Fibroblast of skin of left quadriceps (primary cell): ENCODE results near the gene RMND5B.
"Not testable (repeated sequence)": the region's sequence is repeated elsewhere in the genome, so short reads cannot be mapped to it uniquely, and the experiment has no call there.

Experiments
- DNase-seq, 2 experiments: peaks; one replicate each; pipeline ENCODE4 v3.0.0-alpha.2; 2013; ENCODE audit warnings: low read depth in 2 of 2

The RMND5B gene

DNA sequence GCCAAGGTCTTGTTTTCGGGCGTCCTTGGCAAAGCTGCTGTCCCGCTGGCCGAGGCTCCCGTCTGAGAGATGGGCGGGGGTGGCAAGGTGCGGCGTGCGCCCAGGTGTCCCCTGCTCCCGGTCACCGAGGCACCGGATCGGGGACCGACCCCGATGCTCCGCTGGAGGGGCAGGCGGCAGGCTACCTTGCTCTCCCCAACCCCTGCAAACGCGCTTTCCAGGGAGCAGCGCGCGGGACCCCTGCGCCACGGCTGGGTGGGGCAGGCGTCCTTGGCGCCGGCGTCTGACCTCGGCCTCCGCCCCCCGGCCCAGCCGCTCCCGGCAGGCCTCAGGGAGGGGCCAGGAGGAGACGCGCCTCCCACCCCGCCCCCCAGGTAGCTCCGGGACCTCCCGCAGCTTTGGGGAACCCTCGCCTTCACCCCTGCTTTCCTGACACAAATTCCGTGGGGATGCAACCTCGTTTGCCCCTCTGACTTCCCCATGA lies 16.9 kb upstream of the RMND5B start:
- DNase-seq = no peak

DNA sequence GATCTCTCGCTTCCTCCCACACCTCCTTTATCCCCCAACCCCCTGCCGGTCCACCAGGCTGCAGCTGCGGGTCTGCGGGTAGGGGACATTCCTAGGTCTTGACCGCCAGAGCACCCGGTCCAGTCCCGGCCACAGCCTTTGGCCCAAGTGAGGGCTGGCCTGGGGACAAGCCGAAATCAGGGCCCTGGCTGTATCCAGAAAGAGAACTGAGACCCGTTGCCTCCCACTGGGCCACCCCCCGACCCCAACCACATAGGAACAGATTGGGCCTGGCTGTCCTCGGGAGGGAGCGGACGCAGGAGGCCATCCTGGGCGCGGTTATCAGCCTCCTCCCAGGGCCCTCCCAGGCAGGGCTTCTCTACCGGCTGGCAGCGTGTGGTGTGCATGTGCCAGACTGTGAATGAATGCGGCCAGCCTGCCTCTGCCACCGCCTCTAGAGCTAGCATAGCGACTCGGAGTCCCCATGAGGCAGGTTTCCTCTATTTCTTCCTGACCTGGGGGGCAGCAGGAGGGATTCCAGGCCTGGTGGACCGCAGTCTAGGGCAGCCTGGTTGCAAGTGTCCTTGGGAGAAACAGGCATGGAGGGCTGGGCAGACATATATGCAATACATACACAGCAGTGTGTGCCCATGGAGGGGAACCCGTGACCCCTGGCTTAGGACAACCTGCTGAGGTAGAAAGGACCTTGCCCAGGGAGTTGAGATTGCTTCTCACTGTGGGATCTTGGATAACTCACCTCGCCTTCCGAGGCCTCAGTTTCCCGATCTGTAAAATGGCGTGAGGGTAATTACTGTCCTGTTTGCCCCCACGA lies 16.3 kb upstream of the RMND5B start:
- no peak for DNase-seq

DNA sequence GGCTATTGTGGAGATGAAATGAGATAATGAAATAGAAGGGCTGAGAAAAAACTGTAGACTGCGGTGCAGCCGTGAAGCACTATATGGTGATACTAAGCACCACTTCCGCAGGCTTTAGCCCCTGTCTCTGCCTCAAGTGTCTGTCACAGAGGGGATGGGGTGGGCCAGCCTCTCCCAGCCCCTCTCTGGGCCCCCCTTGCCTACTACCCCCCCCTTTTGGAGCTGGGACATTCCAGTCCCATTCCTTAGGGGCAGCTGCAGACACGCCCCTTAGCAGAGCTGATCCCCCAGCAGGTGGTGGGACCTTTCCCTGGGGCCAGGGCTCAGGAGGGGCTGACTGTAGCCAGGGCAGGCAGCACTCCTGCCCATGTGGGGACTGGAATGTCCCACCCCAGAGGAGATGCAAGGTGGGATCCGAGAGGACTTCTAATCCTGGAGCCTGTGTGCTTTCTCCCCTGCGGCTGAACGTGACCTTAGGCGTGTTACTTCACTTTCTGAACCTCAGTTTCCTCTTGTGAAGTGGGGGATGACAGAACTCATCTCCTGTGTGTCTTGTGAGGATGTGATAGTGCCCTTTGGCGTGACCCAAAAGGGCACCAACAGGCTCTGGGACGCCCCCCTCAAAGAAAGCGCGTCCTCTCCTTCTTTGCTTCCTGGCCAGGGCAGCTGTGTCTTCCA lies 15.5 kb upstream of the RMND5B start:
- DNase-seq = no peak

DNA sequence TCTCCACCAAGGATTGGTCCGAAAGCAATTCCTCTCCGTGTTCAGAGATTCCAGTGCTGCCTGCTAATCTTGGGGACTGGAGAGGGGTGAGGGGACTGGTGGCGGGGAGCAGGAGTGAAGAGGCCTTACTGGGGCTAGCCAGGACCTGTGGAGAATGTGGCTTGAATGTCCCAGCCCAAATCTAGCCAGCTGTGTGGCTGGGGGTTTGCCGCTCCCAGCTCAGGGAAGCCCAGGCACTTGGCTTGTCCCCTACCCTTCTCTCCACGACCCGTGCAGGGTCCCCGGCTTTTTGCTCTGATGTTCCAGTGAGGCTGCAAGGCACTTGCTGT lies 15.0 kb upstream of the RMND5B start:
- DNase-seq = no peak

DNA sequence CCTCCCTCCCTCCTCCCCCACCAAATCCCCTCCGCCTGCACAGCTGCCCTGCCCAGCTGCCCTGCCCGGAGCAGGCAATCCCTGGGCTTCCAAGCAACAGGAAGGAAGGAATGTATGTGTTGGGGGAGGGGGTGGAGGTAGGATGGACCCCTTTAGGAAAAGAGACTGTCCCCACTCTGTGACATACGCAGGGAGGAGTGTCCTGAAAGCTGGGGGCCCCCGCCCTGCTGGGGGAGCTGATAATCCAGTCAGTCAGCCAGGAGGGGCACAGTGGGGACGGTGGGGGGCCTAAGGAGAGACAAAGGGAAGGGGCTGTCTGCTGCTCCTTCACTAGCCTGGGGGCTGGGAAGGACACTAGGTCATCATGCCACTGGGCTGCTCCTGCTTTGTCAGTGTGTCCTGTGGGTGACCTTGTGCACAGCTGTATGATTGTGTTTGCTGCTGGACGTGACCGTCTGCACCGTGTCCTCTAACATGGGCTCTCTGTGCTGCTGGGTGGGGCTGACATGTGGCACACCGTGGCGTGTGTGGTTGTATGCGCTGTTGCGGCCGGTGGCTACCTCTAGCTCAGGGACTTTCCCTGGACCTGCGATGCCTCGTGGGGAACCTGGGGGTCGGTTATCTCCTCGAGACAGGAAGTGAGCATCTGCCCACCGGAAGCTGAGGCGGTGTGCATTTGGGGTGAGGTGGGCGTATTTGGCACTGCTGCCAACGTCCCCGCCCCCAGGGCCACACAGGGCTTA lies 14.5 kb upstream of the RMND5B start:
- DNase-seq = no peak

DNA sequence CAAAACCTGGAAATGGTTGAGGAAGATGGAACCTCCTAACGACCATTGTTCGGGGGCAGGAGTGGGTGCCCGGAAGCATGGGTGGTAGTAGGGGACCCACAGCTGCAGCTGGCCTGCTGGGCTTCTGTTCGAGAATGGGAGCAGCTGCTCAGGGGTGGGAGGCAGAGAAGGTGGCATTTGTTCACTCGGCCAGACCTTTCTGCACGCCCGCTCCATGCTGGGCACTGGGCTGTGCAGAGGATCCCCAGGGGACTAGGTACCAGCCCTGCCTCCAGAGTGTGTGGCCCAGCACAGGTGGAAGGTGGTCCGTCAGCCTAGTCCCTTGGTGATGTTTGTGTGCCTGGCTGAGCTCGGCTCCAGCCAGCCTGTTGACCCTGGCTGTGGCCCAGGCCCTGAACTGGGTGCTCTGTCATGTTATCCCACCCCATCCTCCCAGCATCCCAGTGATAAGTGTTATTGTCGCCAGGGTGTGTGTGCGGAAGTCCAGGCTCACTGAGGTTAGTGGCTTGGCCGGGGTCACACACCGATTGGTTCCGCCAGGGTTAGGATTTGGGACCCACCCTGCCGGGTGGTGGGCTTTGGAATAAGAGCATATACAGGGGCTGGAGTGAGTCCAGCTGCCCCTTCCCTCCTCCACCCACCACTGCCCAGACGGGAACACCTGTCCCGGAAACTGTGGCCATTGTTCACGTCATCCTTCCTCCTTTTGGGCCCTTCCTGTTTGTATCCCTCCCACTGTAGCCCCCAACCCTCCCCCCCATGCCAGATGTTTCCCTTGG lies 12.7 kb upstream of the RMND5B start:
- no peak for DNase-seq

DNA sequence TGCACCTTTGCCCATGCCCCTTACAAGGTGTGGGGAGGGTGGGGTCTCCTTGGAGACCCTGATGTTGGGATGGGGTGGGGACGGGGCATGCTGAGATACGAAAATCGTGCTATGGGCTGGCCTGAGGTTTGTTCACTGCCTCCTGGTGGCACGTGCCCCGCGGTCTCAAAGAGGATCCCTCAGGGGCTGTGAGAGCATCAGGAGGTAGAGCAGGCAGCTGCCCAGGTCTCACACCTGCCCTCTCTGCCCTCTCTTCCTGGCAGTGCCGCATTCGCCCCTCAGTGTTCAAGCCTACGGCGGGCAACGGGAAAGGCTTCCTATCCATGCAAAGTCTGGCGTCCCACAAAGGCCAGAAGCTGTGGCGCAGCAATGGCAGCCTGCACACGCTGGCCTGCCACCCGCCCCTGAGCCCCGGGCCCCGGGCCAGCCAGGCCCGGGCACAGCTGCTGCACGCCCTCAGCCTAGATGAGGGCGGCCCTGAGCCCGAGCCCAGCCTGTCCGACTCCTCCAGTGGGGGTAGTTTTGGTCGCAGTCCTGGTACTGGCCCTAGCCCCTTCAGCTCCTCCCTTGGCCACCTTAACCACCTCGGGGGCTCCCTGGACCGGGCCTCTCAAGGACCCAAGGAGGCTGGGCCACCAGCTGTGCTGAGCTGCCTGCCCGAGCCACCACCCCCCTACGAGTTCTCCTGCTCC lies 10.8 kb upstream of the RMND5B start:
- DNase-seq = no peak

DNA sequence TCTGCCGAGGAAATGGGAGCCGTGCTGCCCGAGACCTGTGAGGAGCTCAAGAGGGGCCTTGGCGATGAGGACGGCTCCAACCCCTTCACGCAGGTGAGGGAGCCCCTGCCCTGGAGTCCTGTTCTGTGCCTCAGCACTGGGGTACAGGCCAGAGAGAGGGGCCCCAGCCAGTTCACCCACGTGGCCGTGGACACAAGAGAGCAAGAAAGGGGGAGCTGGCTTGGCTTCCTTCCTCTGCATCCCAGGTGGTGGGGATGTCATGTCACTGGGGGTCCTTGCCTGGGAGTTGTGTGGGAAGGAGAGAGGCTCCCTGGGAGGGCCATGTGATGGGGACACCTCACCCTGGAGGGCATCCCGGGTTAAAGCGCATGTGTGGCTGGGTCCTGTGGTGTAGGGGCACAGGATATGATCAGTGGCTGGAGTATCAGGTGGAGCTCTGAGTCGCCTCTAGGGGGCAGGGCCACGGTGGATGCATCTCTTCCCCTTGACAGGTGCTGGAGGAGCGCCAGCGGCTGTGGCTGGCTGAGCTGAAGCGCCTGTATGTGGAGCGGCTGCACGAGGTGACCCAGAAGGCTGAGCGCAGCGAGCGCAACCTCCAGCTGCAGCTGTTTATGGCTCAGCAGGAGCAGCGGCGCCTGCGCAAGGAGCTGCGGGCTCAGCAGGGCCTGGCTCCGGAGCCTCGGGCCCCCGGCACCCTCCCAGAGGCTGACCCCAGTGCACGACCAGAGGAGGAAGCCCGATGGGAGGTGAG lies 10.0 kb upstream of the RMND5B start:
- DNase-seq = peak; percentile 53 to 64

DNA sequence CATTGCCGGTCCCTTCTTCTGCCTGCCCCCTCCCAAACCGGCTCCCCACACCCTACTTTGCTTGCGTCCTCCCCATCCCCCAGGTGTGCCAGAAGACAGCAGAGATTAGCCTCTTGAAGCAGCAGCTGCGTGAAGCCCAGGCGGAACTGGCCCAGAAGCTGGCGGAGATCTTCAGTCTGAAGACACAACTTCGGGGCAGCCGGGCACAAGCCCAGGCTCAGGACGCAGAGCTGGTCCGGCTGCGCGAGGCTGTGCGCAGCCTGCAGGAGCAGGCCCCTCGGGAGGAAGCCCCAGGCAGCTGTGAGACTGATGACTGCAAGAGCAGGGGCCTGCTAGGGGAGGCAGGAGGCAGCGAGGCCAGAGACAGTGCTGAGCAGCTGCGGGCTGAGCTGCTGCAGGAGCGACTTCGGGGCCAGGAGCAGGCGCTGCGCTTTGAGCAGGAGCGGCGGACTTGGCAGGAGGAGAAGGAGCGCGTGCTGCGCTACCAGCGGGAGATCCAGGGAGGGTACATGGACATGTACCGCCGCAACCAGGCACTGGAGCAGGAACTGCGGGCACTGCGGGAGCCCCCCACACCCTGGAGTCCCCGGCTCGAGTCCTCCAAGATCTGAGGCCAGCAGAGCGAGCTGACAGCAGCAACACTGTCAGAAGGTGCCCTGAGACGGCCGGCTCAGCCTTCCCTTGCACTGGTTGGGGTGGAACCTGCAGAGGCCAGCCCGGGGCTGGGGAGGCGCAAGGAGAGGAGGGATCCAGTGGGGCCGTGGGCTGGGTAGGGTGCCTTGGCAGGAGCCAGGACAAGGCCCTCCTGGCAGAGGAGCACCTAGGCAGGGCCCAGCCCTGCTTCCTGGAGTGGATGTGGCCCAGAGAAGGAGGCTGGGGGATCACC lies 9.2 kb upstream of the RMND5B start:
- DNase-seq = no peak

DNA sequence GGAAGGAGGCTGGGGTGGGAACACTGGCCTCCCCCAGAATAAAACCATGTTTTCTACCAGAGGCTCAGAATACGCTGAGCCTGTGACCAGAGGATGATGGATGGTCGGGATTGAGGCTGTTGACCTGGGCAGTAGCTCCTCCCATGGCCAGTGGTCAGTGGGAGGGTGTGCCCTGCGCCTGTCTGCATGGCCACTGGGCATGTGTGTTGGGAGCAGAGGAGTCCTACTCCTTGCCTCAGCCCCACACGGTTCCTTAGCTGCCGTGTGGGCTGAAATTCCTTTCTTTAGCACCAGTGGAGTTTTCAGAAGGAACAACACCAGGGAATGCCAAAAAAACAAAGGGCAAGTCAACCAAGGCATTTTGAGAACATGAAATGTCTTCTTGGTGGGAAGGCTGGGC lies 8.5 kb upstream of the RMND5B start:
- no peak for DNase-seq

DNA sequence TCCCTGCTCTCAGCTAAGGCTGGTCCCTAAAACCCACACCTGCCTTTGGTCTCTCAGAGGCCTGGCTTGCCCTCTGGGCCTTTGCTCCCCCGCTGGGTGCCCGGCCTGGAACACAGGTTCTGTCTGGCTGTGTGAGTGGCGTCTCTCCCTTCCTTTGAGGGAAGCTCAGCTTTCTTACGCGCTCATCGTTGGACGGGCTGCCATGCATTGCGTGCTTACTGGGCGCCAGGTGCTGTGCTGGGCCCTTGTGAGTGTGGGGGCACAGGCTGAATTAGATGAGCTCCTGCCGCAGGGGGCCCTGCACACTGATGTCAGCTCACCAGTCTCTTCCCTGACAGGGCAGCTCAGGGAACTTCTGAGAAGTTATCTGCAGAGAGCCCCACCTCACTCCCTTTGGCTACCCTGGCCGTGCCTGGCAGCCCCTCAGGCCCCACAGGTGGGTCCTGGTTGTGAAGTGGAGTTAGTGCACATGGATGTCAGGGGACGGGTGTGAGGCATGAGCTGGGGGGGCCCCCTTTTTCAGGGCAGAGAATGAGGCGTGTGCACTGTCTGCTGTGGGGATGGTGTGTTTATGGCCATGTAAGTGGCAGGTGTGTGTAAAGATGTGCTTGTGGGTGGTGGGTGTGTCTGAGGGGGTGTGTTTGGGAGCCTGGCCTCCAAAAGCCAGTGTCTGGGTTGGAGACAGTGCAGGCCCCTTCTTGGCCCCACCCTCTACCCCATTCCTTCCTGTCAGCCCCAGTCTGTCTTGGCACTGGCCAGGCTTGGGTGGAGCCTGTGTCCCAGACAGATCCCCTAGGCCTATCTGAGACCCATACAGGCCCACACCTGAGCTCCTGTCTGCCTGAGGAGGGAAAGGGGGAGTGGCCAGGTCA lies 7.5 kb upstream of the RMND5B start:
- DNase-seq = no peak

DNA sequence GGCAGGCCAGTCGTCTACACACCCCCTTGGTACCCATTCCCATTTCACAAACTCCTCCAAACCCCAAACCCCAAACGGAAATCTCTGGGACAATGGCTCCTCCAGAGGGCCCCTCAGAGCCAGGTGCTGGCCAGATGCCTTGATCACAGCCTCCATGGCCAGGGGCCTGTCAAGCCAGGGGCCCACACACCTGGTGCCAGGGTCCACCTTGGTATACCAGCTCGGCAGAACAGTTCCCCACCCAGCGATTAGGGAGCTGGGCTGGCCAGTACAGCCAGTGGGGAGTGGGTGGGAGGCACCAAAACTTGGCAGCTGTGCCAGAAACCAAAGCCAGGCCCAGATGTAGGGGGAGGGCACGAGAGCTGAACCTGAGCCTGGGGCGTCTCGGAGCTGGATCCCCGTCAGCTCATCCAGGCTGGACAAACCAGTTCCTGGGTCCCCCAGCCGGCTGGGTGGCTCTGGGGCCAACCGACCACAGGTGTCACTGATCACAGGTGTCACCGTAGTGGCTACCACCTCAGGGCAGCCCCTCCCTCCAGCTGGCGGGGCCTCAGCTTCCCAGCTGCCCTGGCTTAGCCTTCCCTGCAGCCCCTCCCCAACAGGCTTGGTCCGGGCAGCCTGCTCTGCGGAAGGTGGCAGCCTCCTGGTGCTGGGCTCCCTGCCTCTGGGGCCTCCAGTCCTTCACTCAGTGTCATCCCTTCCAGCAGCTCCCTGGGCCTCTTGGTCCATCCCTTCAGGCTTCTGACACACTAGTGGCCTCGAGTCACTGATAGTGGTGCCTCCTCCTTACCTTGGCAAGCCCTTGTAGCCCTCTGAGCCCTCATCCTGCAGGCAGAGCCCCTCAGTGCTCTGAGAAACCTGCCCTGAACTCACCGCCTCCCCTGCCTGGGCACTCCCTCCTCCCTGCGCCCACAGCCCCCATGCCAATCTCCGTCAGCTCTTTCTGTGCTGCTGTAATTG lies 6.6 kb upstream of the RMND5B start:
- no peak for DNase-seq

DNA sequence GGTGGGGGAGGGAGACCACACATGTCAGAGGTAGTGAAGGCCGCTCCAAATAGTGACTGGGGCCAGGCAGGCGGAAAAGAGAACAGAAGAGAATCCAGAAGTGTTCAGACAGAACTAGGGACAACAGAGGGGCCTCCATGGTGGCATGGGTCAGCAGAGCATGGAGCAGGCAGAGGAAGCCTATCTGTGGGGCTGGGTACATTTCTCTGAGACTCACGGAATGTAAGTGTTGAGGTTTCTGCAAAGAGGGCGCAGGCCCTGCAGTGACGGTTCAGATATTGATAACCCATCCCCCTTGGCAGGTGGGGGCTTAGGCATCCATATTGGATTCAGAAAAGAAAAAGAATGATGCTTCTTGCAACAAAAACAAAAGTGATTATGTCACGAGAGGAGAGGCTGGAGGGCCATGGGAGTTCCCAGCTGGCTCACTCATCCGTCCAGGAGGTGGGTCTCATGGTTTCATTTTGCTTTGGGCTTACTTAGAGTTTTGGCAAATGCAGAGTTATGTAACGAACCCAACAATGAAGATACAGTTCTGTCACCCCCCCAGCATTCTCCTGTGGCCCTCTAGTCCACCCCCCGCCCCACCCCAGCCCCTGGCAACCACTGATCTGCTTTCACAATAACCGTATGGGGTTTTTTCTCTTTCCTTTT lies 5.4 kb upstream of the RMND5B start:
- DNase-seq = no peak

DNA sequence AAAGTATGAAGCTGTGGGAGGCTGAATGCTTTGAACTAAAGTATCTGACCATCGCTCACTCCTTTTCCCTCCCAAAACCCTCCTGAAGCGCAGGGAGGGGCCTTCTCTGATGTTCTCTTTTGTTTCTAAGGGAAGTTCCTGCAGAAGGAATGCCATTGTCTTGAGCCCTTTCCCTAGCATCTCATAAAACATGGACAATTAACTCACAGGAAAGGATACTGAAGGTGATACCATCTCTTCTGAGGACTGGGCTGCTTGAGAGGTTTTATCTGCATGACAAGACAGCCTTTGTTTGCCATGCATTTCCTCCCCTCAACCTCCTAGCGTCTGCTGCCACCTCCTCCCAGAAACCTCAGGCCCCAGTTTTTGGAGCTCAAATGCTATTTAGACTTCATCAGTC lies 4.3 kb upstream of the RMND5B start:
- no peak for DNase-seq

DNA sequence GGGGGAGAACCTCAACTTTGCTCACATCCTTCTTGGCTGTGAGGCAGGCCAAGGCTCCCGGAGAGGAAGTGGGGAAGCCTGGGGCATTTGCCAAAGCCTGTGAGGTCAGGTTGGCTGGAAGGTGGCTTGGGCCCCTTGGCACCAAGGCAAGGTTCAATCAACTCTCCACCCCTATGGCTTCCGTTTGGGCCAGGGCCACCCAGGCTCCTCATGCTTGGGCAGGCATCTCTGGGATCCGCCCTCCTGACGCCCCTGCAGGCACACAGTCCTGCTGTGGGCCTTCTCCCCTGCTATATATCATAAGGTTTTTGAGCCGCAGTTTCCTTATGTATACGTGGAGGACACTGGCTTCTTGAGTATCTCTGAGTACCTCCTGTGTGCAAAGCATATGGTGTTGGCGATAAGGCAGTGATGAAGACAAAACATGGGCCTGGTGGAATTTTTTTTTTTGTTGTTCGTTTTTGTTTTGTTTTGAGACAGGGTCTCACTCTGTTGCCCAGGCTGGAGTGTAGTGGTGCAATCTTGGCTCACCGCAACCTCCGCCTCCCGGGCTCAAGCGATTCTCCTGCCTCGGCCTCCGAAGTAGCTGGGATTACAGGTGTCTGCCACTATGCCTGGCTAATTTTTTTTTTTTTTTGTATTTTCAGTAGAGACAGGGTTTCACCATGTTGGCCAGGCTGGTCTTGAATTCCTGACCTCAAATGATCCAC lies 3.4 kb upstream of the RMND5B start:
- not testable (repeated sequence) for DNase-seq

DNA sequence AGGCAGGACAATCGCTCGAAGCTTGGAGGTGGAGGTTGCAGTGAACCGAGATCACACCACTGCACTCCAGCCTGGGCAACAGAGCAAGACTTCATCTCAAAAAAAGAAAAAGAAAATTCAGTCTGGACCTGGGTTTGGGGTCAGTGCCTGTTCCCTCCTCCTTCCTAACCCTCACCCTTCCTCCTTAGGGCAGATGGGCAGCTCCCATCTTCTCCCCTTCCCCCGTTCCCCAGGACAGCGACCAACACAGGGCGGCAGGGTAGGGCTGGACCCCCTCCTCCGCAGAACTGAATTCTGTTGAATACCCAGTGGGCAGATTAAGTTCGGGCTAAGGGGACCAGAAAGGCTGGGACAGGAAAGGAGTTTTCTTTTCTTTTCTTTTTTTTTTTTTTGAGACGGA lies 1.5 kb upstream of the RMND5B start:
- no peak for DNase-seq
